Vagina (tissue), 2 donors: ENCODE results near the gene RRAS.

Experiments
- POLR2A ChIP-seq, 2 donors: fragments of 450-650 bp; IDR thresholded peaks; one replicate each; pipeline ENCODE4 v1.6.1; 2017; ENCODE audit warnings: antibody characterized with exemption in 2 of 2, mild to moderate bottlenecking in 2 of 2, moderate library complexity in 2 of 2
- TF ChIP-seq, protein P1 (sequence below), 3 experiments: fragments of 450-650 bp in 2 of 3; fragments of 200-600 bp in 1 of 3; sonication (generic) in 1 of 3; IDR thresholded peaks; one replicate each; pipeline ENCODE4 v1.5.1; 2017 to 2019; ENCODE audit warnings: antibody characterized with exemption in 3 of 3, mild to moderate bottlenecking in 2 of 3, moderate library complexity in 2 of 3

DNA sequence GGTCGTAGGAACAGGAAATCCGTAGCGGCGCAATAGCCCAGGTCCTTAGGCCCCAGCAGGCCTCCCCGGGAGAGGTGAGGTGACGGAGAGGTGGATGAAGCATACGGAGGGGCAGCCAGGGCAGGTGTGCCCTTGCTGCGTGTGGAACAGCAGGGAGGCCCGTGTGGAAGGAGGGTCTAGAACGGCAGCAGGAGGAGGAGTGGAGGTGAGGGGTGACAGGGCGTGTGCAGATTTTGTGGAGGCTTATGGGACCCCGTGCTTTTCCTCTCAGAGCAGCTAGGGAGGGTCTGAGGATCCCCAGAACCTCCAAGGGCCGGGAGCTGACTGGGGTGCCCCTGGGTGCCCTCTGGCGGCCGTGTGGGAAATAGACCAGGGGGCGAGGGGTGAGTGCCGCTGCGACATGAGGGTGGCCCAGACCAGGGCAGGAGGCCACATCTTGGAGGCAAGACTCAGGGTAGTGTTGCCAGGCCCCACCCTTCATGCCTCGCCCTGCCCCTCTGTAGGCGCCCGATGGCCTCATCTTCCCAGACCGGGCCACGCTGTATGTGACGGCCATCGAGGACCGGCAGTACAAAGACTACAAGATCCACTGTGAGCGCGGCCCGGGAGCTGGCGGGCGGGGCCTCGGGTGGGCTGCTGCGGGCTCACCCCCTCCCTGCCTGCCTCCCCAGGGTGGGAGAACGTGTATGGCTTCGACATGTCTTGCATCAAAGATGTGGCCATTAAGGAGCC lies 44.5 kb upstream of the RRAS start:
- TF ChIP-seq, protein P1, sequence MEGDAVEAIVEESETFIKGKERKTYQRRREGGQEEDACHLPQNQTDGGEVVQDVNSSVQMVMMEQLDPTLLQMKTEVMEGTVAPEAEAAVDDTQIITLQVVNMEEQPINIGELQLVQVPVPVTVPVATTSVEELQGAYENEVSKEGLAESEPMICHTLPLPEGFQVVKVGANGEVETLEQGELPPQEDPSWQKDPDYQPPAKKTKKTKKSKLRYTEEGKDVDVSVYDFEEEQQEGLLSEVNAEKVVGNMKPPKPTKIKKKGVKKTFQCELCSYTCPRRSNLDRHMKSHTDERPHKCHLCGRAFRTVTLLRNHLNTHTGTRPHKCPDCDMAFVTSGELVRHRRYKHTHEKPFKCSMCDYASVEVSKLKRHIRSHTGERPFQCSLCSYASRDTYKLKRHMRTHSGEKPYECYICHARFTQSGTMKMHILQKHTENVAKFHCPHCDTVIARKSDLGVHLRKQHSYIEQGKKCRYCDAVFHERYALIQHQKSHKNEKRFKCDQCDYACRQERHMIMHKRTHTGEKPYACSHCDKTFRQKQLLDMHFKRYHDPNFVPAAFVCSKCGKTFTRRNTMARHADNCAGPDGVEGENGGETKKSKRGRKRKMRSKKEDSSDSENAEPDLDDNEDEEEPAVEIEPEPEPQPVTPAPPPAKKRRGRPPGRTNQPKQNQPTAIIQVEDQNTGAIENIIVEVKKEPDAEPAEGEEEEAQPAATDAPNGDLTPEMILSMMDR (IDR thresholded peaks at IDR 0.05): no peak
- TF ChIP-seq POLR2A (IDR thresholded peaks at IDR 0.05): no peak
